Femur (tissue), 1 donor: Measurements from ENCODE around the gene PRRC1.
A peak's percentile ranks its signal among the peaks of the same experiment; 100 is the strongest.
"Not testable (repeated sequence)": the region's sequence is repeated elsewhere in the genome, so short reads cannot be mapped to it uniquely, and the experiment has no call there.

ENCODE experiments used
- DNase-seq: peaks from one replicate; pipeline ENCODE4 v3.0.0-alpha.2; 2017

The PRRC1 gene

GRCh38 chr5:127549551-127549950, 32.1 kb downstream of the PRRC1 start:
- no peak for DNase-seq

- no peak for DNase-seq
Measured at GRCh38 chr5:127550652-127551409, 33.4 kb downstream of the PRRC1 start.

GRCh38 chr5:127551410-127552041, 34.1 kb downstream of the PRRC1 start:
- no peak for DNase-seq

- no peak for DNase-seq
Measured at GRCh38 chr5:127555826-127556225, 38.4 kb downstream of the PRRC1 start.

- DNase-seq, result no peak
Measured at GRCh38 chr5:127556609-127557334, 39.3 kb downstream of the PRRC1 start.

- DNase-seq, result no peak
Measured at GRCh38 chr5:127558273-127558672, 40.8 kb downstream of the PRRC1 start.

GRCh38 chr5:127561254-127561653, 43.8 kb downstream of the PRRC1 start:
- no peak for DNase-seq

GRCh38 chr5:127562252-127562651, 44.8 kb downstream of the PRRC1 start:
- DNase-seq, result peak; percentile 43

GRCh38 chr5:127563136-127563535, 45.7 kb downstream of the PRRC1 start:
- peak; percentile 60 for DNase-seq

GRCh38 chr5:127564002-127564769, 46.7 kb downstream of the PRRC1 start:
- no peak for DNase-seq

GRCh38 chr5:127565586-127566270, 48.3 kb downstream of the PRRC1 start:
- no peak for DNase-seq

- no peak for DNase-seq
Measured at GRCh38 chr5:127567026-127567768, 49.8 kb downstream of the PRRC1 start.

- no peak for DNase-seq
Measured at GRCh38 chr5:127568166-127568565, 50.7 kb downstream of the PRRC1 start.

GRCh38 chr5:127569471-127569870, 52.0 kb downstream of the PRRC1 start:
- DNase-seq, result not testable (repeated sequence)

GRCh38 chr5:127571314-127572131, 54.1 kb downstream of the PRRC1 start:
- no peak for DNase-seq

GRCh38 chr5:127572930-127573329, 55.5 kb downstream of the PRRC1 start:
- no peak for DNase-seq

GRCh38 chr5:127574852-127575679, 57.6 kb downstream of the PRRC1 start:
- DNase-seq, result no peak

GRCh38 chr5:127577458-127577857, 60.0 kb downstream of the PRRC1 start:
- DNase-seq, result no peak

GRCh38 chr5:127580731-127581130, 63.3 kb downstream of the PRRC1 start:
- no peak for DNase-seq

GRCh38 chr5:127581450-127581849, 64.0 kb downstream of the PRRC1 start:
- DNase-seq, result no peak
